ENCODE measurements around the gene GRN.
A peak's percentile ranks its signal among the peaks of the same experiment; 100 is the strongest.
"Not testable (repeated sequence)": the region's sequence is repeated elsewhere in the genome, so short reads cannot be mapped to it uniquely, and the experiment has no call there.

Gene GRN

DNA sequence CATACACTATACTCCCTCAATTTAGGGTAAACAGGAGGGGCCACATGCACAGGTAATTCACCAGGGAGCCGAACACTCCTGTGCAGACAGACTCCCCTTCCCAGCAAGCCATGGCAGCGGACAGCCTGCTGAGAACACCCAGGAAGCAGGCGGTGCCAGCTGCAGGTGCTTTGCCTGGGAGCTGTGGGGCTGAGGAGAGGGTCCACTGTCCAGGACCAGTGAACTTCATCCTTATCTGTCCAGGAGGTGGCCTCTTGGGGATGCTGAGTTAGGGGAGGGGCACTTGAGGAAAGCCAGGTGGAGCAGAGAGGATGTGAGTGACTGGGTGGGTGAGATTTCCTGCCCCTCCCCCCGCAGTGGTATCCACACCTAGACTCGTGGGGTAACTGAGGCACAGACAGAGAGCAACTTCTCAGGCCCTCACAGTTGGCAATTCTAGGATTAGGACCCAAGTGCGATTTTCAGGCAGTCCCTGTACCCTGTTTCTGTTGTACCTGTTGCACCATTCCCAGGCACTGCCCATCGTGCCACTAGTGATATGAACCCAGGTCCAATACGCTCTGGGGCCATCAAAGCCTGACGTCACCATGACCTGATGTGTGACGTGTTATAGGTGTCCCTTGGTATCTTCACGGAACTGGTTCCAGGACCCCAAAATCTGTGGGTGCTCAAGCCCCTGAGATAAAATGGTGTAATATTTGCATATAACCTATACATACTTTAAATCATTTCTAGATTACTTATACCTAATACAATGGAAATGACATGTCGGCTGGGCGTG is 1.2 kb downstream of the GRN start:
- no peak for DNase-seq (ENCODE audit: low read depth, low spot score)

DNA sequence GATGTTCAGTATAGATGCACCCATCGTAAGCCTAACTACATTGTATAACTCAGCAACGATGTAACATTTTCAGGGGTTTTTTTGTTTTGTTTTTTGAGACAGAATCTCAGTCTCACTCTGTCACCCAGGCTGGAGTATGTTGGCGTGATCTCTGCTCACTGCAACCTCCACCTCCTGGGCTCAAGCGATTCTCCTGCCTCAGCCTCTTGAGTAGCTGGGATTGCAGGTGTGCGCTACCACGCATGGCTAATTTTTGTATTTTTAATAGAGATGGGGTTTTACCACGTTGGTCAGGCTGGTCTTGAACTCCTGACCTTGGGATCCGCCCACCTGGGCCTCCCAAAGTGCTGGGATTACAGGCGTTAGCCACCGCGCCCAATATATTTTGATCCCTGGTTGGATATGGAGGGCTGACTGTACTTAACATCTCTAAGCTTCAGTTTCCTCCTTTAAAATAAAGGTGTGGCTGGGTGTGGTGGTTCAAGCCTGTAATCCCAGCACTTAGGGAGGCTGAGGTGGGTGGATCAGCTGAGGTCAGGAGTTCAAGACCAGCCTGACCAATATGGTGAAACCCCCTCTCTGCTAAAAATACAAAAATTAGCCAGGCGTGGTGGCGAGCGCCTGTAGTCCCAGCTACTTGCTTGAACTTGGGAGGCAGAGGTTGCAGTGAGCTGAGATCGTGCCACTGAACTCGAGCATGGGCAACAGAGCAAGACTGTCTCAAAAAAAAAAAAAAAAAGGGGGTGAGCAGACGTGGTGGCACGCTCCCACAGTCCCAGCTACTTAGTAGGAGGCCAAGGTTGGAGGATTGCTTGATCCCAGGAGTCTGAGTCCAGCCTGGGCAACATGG is 2.3 kb downstream of the GRN start:
- DNase-seq (ENCODE audit: low read depth, low spot score) = not testable (repeated sequence)

DNA sequence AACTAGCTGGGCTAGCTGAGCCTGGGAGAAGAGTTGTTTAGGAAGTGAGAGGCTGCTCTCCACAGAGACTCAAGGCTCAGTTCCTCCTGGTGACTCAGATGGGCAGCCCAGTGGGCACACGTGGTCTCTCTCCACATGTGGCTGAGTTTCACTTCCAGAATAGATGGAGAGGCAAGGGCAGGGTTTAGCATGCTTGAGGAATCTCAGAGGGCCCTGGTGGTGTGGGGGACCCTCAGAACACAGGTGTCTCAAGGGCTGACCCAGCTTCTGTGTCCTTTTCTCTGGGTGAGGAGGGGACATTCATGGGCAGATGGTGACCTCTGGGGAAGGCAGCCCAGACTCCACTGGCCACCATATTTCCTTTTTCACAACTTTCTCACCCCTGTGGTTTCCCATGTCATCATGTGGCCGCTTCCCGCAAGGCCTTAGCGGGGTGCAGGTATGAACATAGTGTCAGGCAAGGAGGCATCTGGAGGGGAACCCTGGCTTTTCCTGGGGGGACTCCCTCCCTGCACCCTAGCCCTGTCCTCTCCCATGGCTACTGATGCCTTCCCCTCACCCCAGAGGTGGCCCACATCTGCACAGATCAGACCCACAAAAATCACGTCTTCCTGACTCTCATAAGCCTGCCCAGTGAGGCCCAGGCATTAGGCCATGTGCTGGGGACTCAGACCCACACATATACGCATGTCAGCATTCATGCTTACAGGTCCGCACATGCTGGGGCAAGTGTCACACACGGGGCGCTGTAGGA is 3.3 kb downstream of the GRN start:
- no peak for DNase-seq (ENCODE audit: low read depth, low spot score)

DNA sequence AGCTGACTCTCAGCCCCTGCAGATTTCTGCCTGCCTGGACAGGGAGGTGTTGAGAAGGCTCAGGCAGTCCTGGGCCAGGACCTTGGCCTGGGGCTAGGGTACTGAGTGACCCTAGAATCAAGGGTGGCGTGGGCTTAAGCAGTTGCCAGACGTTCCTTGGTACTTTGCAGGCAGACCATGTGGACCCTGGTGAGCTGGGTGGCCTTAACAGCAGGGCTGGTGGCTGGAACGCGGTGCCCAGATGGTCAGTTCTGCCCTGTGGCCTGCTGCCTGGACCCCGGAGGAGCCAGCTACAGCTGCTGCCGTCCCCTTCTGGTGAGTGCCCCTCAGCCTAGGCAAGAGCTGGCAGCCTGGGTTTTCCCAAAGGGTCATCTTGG is 3.9 kb downstream of the GRN start:
- no peak for DNase-seq (ENCODE audit: low read depth, low spot score)

DNA sequence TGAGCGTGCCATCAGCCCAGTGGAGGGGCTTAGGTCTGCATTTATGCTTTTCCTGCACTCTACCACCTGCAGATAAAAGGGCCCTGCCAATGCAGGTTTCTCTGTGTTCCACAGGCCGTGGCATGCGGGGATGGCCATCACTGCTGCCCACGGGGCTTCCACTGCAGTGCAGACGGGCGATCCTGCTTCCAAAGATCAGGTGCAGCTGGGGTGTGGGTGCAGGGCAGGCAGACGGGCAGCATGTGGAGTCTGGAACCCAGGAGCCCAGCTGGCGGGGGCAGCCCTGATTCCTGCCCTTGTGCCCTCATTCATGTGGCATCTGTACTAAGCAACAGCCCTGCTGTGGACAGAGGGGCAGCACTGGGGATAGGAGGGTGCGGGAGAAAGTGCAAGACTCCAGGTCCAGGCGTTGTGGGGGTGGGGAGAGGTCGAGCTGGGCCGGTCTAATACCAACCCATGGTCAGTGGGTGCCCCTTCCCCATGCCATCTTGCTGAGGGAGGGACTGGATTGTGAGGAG is 4.5 kb downstream of the GRN start:
- DNase-seq (ENCODE audit: low read depth, low spot score) = no peak

DNA sequence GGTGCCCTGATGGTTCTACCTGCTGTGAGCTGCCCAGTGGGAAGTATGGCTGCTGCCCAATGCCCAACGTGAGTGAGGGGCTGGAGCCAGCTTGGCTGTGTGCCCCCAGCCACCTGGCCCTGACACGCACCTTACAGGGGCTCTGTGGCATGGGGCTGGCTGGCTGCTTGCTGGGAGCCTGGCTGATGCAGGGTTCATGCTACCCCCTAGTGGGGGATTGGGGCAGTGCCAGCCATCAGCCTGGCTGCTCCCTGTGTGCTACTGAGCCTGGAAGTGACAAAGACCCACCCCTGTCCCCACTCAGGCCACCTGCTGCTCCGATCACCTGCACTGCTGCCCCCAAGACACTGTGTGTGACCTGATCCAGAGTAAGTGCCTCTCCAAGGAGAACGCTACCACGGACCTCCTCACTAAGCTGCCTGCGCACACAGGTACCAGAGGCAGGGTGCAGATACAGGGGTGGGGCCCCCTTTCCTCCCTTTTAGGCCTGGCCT is 5.7 kb downstream of the GRN start:
- peak; percentile 87 for DNase-seq (ENCODE audit: low read depth, low spot score)

DNA sequence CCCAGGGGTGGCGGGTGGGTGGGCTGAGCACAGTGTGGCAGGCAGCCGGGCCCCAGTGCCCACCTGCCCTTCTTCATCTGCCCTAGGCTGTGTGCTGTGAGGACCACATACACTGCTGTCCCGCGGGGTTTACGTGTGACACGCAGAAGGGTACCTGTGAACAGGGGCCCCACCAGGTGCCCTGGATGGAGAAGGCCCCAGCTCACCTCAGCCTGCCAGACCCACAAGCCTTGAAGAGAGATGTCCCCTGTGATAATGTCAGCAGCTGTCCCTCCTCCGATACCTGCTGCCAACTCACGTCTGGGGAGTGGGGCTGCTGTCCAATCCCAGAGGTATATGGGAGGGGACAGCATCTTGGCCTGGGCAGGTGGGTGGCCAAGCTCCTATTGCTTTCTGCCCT is 6.4 kb downstream of the GRN start:
- DNase-seq (ENCODE audit: low read depth, low spot score) = no peak

DNA sequence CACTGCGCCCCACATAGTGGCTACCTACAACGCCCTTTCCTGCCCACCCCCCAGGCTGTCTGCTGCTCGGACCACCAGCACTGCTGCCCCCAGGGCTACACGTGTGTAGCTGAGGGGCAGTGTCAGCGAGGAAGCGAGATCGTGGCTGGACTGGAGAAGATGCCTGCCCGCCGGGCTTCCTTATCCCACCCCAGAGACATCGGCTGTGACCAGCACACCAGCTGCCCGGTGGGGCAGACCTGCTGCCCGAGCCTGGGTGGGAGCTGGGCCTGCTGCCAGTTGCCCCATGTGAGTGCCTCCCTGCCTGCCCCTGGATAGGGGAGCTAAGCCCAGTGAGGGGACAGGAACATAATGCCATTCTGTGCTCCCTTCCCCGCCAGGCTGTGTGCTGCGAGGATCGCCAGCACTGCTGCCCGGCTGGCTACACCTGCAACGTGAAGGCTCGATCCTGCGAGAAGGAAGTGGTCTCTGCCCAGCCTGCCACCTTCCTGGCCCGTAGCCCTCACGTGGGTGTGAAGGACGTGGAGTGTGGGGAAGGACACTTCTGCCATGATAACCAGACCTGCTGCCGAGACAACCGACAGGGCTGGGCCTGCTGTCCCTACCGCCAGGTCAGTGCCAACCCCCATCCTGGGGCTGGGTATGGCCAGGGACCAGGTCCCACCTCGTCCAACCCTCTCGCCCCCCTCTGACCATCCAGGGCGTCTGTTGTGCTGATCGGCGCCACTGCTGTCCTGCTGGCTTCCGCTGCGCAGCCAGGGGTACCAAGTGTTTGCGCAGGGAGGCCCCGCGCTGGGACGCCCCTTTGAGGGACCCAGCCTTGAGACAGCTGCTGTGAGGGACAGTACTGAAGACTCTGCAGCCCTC is 7.1 kb downstream of the GRN start:
- no peak for DNase-seq (ENCODE audit: low read depth, low spot score)

DNA sequence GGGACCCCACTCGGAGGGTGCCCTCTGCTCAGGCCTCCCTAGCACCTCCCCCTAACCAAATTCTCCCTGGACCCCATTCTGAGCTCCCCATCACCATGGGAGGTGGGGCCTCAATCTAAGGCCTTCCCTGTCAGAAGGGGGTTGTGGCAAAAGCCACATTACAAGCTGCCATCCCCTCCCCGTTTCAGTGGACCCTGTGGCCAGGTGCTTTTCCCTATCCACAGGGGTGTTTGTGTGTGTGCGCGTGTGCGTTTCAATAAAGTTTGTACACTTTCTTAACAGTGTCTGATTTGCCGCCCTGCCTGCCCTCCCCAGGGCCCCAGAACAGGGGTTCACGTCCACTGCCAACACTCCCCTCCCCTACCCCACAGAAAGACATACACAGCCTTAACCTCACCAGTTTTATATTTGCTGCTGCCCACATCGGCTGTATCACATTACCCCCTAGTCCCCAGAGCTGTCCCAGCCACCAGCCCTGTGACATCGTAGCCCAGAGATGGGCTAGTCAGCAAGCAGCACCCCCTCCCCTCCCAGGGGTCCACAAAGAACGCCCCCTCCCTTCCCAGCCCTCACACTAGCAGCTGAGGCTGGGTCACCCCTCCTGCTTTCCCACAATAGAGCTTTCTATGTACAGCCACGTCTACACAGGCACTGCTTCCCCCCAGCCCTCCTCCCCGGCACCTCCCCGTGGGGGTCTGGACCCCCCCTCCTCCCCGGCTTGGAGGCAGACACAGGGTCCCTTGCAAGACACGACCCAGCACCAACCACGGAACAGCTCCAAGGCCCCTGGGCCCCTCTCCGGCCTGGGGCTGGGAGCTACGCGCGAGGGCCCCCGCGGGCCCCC is 7.9 kb downstream of the GRN start:
- no peak for DNase-seq (ENCODE audit: low read depth, low spot score)

DNA sequence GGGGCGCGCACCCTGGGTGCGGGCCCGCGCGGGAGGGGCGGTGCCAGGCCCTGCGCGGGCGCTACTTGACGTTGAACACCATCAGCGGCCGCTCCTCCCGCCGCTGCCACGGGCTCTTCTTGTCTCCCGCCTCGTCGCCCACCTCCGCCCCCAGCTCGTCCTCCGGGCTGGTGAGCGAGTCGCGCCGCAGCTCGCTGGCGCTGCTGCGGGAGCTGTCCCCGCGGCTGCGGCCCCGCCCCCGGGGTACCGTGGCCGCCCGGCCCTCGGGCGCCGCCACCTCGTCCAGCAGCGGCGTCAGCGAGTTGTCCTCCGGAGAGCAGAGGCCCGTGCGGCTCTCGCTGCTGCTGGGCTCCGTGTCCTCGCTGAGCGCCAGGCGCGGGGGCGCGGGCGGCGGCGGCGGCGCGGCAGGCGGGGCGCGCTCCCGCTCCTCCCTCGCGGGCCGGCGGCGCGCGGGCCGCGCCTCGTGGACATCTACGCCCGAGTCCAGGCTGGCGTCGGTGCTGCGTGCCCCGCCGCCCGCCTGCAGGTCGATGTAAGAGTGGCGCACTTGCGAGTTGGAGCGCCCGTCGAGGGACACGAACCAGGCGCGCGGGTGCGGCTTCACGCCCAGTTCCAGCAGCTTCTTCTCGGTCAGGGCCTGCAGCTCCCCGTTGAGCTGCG is 8.7 kb downstream of the GRN start:
- DNase-seq (ENCODE audit: low read depth, low spot score) = peak; percentile 30

DNA sequence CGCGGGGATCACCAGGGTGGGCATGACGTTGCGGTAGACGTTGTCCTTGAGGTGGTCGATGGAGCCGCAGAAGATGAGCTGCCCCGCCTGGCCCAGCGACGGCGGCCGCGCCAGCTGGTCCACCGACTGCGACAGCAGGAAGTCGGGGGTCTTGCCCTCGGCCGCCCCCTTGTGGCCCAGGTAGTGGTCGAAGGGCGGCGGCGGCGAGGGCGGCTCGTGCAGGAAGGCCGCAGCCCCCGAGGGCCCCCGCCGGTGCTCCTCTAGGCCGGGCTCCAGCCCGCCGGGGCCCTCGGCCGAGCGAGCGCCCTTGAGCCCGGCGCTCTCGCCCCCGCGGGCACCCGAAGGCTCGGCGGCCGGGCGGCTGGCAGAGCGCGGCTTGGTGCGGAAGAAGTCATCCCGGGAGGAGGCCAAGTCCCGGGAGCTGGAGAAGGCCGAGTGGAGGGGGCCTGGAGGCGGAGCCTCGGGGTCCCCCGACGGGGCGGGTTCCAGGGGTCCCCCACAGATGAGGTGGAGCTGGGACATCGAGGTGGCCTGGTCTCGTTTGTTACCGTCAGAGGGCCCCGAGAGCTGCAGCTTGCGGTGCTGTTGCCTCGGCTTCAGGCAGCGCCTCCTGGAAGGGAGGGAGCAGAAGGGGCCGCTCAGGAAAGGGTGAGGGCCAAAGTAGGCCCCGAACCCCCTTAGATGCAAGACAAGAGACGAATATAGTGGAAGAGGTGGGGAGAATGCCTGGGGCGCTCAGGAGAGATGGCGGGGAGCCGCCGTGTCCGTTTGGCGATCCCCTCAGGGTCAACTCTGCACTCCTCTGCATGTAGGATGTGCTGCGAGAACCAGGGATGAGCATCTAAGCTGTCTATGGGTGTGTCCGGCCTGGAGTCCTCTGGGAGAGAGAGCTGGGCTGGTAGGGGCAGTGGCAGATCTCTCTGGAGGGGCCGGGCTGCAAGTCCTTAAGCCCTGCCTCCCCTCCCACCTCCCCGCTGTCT is 9.8 kb downstream of the GRN start:
- DNase-seq (ENCODE audit: low read depth, low spot score) = peak; percentile 86

DNA sequence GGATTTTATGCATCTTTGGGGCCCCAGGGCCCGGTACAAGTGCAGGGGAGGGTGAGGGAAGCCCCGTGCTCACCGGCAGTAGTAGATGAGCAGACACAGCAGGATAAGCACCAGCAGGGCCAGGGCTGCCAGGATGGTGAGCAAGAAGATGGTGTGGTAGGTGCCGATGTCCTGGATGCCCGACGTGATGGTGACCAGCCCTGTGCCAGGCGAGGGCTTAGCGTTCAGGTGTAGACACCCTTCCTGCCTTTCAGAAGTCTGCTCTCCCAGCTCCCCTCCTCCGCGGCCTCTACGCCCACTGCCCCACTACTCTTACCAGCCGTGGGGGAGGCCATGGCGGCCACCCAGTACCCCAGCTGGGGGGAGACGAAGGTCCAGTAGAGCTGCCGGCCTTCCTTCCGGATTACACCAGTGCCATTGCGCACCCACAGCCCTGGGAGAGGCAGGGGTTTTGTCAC is 10.6 kb downstream of the GRN start:
- no peak for DNase-seq (ENCODE audit: low read depth, low spot score)

DNA sequence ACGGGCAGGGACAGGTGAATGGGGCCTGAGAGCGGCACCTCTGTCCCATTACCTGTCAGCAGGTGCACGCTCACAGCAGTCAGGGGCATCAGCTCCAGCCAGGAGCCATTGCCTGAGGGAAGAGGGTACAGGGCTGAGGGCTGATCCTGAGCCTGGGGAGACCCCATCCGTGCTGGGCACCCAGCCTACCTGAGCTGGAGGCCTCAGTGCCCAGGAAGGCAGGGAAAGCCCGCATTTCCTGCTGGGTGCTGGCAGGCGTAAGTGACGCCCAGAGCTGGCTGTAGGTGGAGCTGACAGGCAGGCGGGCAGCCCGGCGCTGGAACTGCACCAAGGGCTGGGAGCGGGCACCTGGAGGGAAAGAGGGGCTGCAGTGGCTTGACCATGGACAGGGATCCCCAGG is 11.1 kb downstream of the GRN start:
- DNase-seq (ENCODE audit: low read depth, low spot score) = no peak

DNA sequence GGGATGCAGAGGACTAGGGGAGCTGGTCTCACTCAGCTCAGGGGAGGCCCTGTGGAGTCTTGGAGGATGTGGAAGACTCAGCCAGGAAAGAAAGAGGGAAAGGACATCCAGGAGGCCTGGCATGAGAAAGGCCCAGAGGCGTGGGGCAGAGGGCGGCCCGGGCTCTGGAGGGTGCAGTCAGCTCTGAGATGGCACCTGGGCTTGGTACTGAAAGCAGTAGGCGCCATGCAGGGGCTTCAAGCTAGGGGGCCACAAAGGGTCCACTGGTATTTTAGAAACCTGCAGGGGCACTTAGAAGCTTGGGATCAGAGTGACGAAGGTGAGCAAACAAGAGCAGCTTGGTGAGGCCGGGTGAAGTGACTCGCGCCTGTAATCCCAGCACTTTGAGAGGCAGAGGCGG is 13.0 kb downstream of the GRN start:
- no peak for DNase-seq (ENCODE audit: low read depth, low spot score)

DNA sequence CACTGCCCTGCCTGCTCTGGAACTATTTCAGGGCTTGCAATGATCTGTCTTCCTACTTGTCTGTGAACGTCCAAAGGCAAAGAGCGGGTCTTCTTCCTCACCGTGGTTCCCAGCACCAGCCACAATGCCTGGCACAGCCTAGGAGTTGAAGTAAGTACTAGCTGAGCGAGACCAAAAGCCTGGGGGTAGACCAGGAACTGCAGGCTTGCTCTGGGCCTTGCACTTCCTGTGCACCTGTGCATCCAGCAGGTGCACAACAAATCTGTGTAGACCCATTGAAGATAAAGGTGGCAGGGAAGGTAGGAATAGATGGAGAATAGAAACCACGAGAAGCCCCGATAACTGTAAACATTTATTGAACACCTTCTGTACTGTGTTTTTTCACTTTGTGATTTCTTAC is 13.9 kb downstream of the GRN start:
- DNase-seq (ENCODE audit: low read depth, low spot score) = no peak

DNA sequence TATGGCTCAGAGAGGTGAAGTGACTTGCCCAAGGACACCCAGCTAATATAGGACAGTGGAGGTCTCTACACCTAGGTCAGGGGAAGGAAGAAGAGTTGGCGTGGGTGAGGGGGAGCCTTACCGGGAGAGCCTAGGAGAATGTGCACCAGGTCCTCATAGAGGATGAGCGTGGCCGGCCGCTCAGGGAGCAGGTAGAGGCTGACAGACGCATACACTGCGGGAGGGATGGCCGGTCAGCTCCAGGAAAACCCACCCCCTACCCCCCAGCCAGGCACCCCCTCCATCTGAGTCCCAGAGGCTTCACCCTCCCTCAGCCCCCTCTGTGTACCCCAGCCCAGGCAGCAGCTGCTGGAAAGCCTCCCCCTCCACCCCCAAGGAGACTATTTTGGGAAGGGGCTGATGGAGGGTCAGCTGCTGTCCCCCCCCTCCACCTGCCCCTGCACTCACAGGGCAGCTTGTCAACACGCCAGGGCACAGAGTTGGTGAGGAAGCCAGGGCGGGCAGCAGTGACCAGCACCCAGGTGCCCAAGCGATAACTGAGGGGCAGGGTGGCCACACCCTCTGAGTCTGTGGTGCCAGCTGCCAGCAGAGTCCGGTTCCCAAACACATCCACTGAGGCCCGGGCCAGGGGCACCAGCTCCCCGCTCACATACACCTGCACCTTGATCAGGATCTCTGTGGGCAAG is 14.5 kb downstream of the GRN start:
- no peak for DNase-seq (ENCODE audit: low read depth, low spot score)

DNA sequence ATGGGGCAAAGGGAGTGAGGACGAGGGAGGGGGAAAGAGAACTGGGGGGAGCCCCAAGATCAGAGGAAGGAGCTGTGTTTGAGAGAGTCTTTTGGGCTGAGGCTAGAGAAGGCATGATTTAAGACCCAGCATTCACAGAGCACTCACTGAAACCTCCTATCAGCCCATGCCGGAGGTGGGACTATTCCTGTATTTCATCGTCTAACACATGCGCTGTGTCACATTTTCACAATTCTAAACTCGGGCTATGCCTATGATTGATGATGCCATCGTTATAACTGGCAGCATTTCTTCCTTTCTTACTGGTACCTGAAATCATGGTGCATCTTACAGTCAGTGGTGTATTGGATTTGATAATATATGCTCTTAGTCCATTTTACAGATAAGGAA is 15.0 kb downstream of the GRN start:
- no peak for DNase-seq (ENCODE audit: low read depth, low spot score)

DNA sequence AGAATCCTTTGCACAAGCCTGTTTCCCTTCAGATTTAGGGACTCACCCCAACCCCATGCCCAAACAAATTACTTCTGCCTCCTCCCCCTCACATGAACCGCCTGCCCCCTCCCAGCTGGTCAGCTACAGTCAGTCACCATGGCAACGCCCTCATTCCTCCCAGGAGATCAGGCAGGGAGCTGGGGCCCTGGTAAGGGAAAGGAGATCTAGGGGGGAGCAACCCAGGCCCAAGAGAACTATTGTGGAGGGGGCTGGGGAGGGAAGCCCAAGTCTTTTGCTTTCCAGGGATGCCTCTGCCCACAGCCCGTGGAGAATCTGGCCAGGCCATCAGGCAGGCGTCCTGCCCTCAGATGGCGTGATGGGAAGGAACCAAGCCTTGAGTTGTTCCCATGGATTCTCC is 15.7 kb downstream of the GRN start:
- DNase-seq (ENCODE audit: low read depth, low spot score) = no peak
